AG08395 (cell line): ENCODE data around the gene C17orf78.
"Not testable (repeated sequence)": the region's sequence is repeated elsewhere in the genome, so short reads cannot be mapped to it uniquely, and the experiment has no call there.

Experiments used
- DNase-seq: peaks from one replicate; pipeline ENCODE4 v3.0.0; 2012; ENCODE audit warnings: mixed read lengths, low spot score

Gene C17orf78

GRCh38 chr17:37438141-37438540 lies 62.4 kb downstream of the C17orf78 start:
- DNase-seq: no peak

- DNase-seq: no peak
Observed at GRCh38 chr17:37440424-37440823, 64.6 kb downstream of the C17orf78 start.

- DNase-seq: not testable (repeated sequence)
Observed at GRCh38 chr17:37441369-37442014, 65.7 kb downstream of the C17orf78 start.
